Stimulated activated CD4-positive, alpha-beta T cell treated with anti-CD3 and anti-CD28 coated beads, TNF-alpha, amount 100 ng/mL, for 1 hour (primary cell): ENCODE results near the gene MAMSTR.

Experiments used
- DNase-seq, 3 donors: peaks; one replicate each; pipeline ENCODE4 v3.0.0-alpha.2; 2020; ENCODE audit warnings: low read depth in 3 of 3, low spot score in 1 of 3

MAMSTR gene

DNA sequence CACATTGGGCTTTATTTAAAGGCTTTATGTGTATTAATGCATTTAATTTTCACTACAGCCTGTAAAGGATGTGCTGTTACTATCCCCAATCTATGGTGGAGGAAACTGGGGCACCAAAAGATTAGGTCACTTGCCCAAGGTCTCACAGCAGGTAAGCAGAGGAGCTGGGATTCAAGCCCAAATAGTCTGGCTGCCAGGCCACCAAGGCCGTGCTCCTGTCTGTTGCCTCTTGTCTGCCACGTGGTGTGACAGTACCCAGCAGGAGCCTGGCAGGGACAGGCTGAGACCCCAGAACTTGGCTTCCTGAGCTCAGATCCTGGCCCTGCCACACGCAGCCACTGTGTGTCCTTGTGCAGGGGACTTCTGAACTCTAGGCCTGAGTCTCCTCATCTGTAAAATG is 51.2 kb downstream of the MAMSTR start:
- no peak for DNase-seq

- DNase-seq = no peak
These were observed 53.7 kb downstream of the MAMSTR start for GRCh38 chr19:48665786-48666185.

DNA sequence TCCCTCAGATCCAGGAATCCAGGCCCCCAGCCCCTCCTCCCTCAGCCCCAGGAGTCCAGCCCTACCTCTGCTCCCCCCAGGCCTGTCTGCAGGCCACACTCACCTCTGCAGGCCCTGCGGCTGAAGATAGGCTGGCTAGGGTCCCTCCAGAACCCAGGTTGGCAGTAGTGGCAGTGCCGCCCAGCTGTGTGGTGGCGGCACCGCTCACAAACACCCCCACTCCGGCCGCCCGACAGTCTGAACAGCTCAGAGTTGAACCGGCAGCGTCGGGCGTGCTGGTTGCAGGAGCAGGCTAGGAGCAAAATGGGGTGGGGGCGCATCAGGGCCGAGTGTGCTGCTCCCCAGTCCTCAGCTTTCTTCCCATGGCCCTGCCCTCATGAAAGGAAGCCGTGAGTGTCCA is 55.0 kb downstream of the MAMSTR start:
- no peak for DNase-seq

- DNase-seq = no peak
These were observed 55.9 kb downstream of the MAMSTR start for GRCh38 chr19:48663667-48664066.
